Endothelial cell of umbilical vein (primary cell): ENCODE results near the gene ZBTB44. TPM values are rescaled to one million over a fixed set of nuclear protein-coding genes. Genes with fewer than 3 reads are reported as not detected.

Experiments
- BruUV-seq: library from RNA; stranded (reverse); fragments of 400-500 nt; replicated peaks from 2 replicates; lab custom pipeline; 2021; lab: Mats Ljungman, UMichigan
- CTCF ChIA-PET: fragments of 300-600, 350-600 bp; sonication (Branson Sonifier 250); formaldehyde crosslinking; loops from one replicate; lab custom pipeline; 2021; ENCODE audit warnings: antibody characterized with exemption, inconsistent platforms; lab: Charles Lee
- POLR2A ChIA-PET: fragments of 300-600, 350-600 bp; sonication (Branson Sonifier 250); formaldehyde crosslinking; loops from one replicate; lab custom pipeline; 2021; ENCODE audit warnings: antibody characterized with exemption, inconsistent platforms; lab: Charles Lee
- DNase-seq: peaks from one replicate; pipeline ENCODE4 v3.0.0-alpha.2; 2011; ENCODE audit warnings: low read depth, low spot score
- FAIRE-seq: peaks from 2 replicates; lab custom pipeline; 2011; peaks lifted over from hg19 to GRCh38; lab: Jason Lieb, UNC
- H2AFZ ChIP-seq: 2 replicates; pipeline ENCODE4 v1.6.0; 2012; ENCODE audit warnings: low read depth, low read length, control low read depth, inconsistent platforms
- H3K27ac ChIP-seq: 2 replicates; pipeline ENCODE4 v1.5.1; 2011; ENCODE audit warnings: low read depth, mild to moderate bottlenecking, control low read depth, low read length, moderate library complexity; ENCODE audit not compliant: insufficient read depth
- H3K27me3 ChIP-seq, 2 experiments: 2 replicates each; pipeline versions ENCODE4 v1.6.0 to v1.6.1; 2011; ENCODE audit warnings: low read length in 2 of 2, mixed read lengths in 1 of 2; ENCODE audit not compliant: control insufficient read depth in 2 of 2, insufficient read depth in 2 of 2
- H3K36me3 ChIP-seq, 2 experiments: 2 replicates in 1 of 2; 3 replicates in 1 of 2; pipeline ENCODE4 v1.5.1; 2011; ENCODE audit warnings: low read length in 2 of 2, mild to moderate bottlenecking in 1 of 2, moderate library complexity in 1 of 2; ENCODE audit not compliant: control insufficient read depth in 2 of 2, insufficient read depth in 2 of 2; ENCODE audit errors: extremely low read depth in 1 of 2
- H3K4me1 ChIP-seq: 3 replicates; pipeline ENCODE4 v1.5.1; 2011; ENCODE audit warnings: mild to moderate bottlenecking, low read length; ENCODE audit not compliant: control insufficient read depth, insufficient read depth; ENCODE audit errors: extremely low read depth
- H3K4me2 ChIP-seq: 2 replicates; pipeline ENCODE4 v1.6.1; 2011; ENCODE audit warnings: low read length, control low read depth, mixed read lengths; ENCODE audit not compliant: insufficient read depth
- H3K4me3 ChIP-seq, 3 experiments: fragments of 200-600 bp in 1 of 3; sonication (generic), shearing (Covaris generic) in 1 of 3; replicated peaks in 1 of 3; 2 replicates each; pipeline ENCODE4 v1.5.1; 2011 to 2016; ENCODE audit warnings: control low read depth in 3 of 3, low read length in 3 of 3, mild to moderate bottlenecking in 2 of 3, inconsistent platforms in 1 of 3, low read depth in 1 of 3, moderate library complexity in 1 of 3; ENCODE audit not compliant: insufficient read depth in 1 of 3
- H3K79me2 ChIP-seq: 2 replicates; pipeline ENCODE4 v1.6.0; 2012; ENCODE audit warnings: low read length, inconsistent platforms; ENCODE audit not compliant: control insufficient read depth, insufficient read depth
- H3K9ac ChIP-seq: replicated peaks from 2 replicates; pipeline ENCODE3; 2011; ENCODE audit warnings: low read length, control low read depth; ENCODE audit not compliant: insufficient read depth; ENCODE audit errors: extremely low read depth
- H3K9me1 ChIP-seq: replicated peaks from 3 replicates; pipeline ENCODE4 v1.6.0; 2011; ENCODE audit warnings: mild to moderate bottlenecking, low read length; ENCODE audit not compliant: control insufficient read depth, insufficient read depth; ENCODE audit errors: extremely low read depth
- H3K9me3 ChIP-seq: replicated peaks from 2 replicates; pipeline ENCODE4 v1.5.1; 2012; ENCODE audit warnings: low read length, inconsistent platforms; ENCODE audit not compliant: control insufficient read depth, insufficient read depth
- H4K20me1 ChIP-seq: replicated peaks from 2 replicates; pipeline ENCODE3; 2011; ENCODE audit warnings: mild to moderate bottlenecking, low read length; ENCODE audit not compliant: control insufficient read depth, insufficient read depth; ENCODE audit errors: extremely low read depth
- CTCF ChIP-seq, 2 donors: IDR thresholded peaks; 1 replicate in 1 of 2; 2 replicates in 1 of 2; pipeline ENCODE4 v1.5.1; 2011; ENCODE audit warnings: low read length in 2 of 2, mild to moderate bottlenecking in 2 of 2, moderate library complexity in 2 of 2, control low read depth in 1 of 2, inconsistent platforms in 1 of 2, low read depth in 1 of 2; ENCODE audit not compliant: insufficient read depth in 1 of 2; ENCODE audit errors: extremely low read depth in 1 of 2
- EZH2 ChIP-seq: IDR thresholded peaks from 2 replicates; pipeline ENCODE4 v1.6.1; 2012; ENCODE audit warnings: borderline replicate concordance, low read depth, mild to moderate bottlenecking, moderate library complexity, low read length, inconsistent platforms; ENCODE audit not compliant: severe bottlenecking
- FOS ChIP-seq: IDR thresholded peaks from 2 replicates; pipeline ENCODE4 v1.6.1; 2011; ENCODE audit warnings: mild to moderate bottlenecking, low read length, moderate library complexity, borderline replicate concordance; ENCODE audit not compliant: insufficient read depth
- GATA2 ChIP-seq: IDR thresholded peaks from 2 replicates; pipeline ENCODE4 v1.7.0; 2011; ENCODE audit warnings: low read depth, mild to moderate bottlenecking, moderate library complexity, mixed read lengths, low read length; ENCODE audit not compliant: insufficient read length, insufficient read depth
- JUN ChIP-seq: IDR thresholded peaks from 2 replicates; pipeline ENCODE4 v1.6.1; 2011; ENCODE audit warnings: borderline replicate concordance, low read depth; ENCODE audit not compliant: insufficient read length, insufficient read depth
- MYC ChIP-seq: IDR thresholded peaks from one replicate; pipeline ENCODE4 v1.6.1; 2011; ENCODE audit warnings: mild to moderate bottlenecking, low read depth, low read length
- POLR2A ChIP-seq: IDR thresholded peaks from 2 replicates; pipeline ENCODE4 v1.6.1; 2012; ENCODE audit warnings: low read depth, mild to moderate bottlenecking, control low read depth, low read length
- POLR2AphosphoS5 ChIP-seq: IDR thresholded peaks from 2 replicates; pipeline ENCODE4 v1.6.1; 2012; ENCODE audit warnings: low read depth, mild to moderate bottlenecking, control low read depth, low read length, moderate library complexity; ENCODE audit not compliant: insufficient read depth
- dilution Hi-C: fragments of 300-500 bp; cut with MboI; formaldehyde crosslinking; loops from one replicate; pipeline ENCODE4 v1.15.0; 2019; ENCODE audit warnings: low sequenced_read_pairs; ENCODE audit not compliant: extremely low pct_ligation_motif_present
- intact Hi-C: fragments of 100-400 bp; cut with micrococcal nuclease; formaldehyde crosslinking; loops from one replicate; pipeline ENCODE4 v1.10.0; 2022
- polyA plus RNA-seq, 4 experiments: library from polyadenylated mRNA; depleted of rRNA in 3 of 4; stranded (reverse) in 3 of 4; unstranded in 1 of 4; fragments of >200 nt; gene quantifications; 2 replicates each; pipeline versions ENCODE4 v1.2.1 to v1.2.3, GENCODE V29; 2011 to 2012; ENCODE audit warnings: missing spikeins in 1 of 4
- total RNA-seq: library from RNA; stranded (reverse); gene quantifications from 2 replicates; pipeline ENCODE4 v1.2.3, GENCODE V29; 2021
- TF ChIP-seq, protein P1 (sequence below): IDR thresholded peaks from 2 replicates; pipeline ENCODE4 v1.6.1; 2011; ENCODE audit not compliant: insufficient read depth, insufficient read length

ZBTB44 gene
- total and polyA plus RNA-seq, 2 donors (not counting 3 experiments of a cell fraction or from before 2014, with no cell fraction given) = 8.7 to 24.4 TPM

GRCh38 chr11:130198964-130199363, 115.8 kb downstream of the ZBTB44 start:
- no peaks in the 10 kb centered on the region for H4K20me1 ChIP-seq
- H3K9ac ChIP-seq = no peak overlapping the region
- no peaks in the 10 kb centered on the region for H3K27me3 ChIP-seq
- H3K36me3 ChIP-seq = no peaks in the 10 kb centered on the region
- no TSS peak for BruUV-seq
- intact Hi-C loops (no loop called here), dilution Hi-C loops (no loop called here)
- H3K9me3 ChIP-seq = no peaks in the 10 kb centered on the region
- no peaks in the 10 kb centered on the region for H3K79me2 ChIP-seq
- no peak overlapping the region for H3K27ac ChIP-seq
- TF ChIP-seq, protein P1, sequence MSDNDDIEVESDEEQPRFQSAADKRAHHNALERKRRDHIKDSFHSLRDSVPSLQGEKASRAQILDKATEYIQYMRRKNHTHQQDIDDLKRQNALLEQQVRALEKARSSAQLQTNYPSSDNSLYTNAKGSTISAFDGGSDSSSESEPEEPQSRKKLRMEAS = no peak
- TF ChIP-seq JUN = no peak
- no peak for TF ChIP-seq FOS
- TF ChIP-seq POLR2A = no peak
- TF ChIP-seq EZH2 = no peak
- no peak for TF ChIP-seq MYC
- TF ChIP-seq CTCF (IDR thresholded peaks at IDR 0.05; ENCODE audit: extremely low read depth in 1 of 2, insufficient read depth in 1 of 2, low read depth in 1 of 2, low read length in 2 of 2) = no peak
- no peak for TF ChIP-seq GATA2
- no peak for TF ChIP-seq POLR2AphosphoS5
- ChIA-PET CTCF (no interaction called here), POLR2A (no interaction called here)
- no peak overlapping the region for H3K4me3 ChIP-seq
- FAIRE-seq (no peak), DNase-seq (no peak)
- H2AFZ ChIP-seq = no peak overlapping the region
- H3K4me1 ChIP-seq = no peaks in the 10 kb centered on the region
- no peaks in the 10 kb centered on the region for H3K9me1 ChIP-seq
- H3K4me2 ChIP-seq = no peak overlapping the region
